ENCODE data around the gene ZNF202. TPM values are rescaled to one million over a fixed set of nuclear protein-coding genes. Genes with fewer than 3 reads are reported as not detected.

ZNF202 gene
- total RNA-seq, 2 experiments from 2014 or later: 9.2 to 9.9 TPM

DNA sequence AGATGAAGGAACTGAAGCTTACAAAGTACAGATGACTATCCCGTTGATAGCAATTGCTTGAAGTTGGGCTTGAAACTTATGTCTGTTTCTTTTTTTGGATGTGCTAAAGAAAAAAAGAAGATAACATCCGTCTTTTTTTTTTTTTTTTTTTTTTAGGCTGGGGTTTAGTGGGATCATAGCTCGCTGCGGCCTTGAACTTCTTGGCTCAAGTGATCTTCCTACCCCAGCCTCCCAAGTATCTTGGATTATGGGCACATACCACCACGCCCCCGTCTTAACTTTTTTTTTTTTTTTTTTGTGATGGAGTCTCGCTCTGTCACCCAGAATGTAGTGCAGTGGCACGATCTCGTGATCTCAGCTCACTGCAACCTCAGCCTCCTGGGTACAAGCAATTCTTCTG is 46.2 kb downstream of the ZNF202 start:
- no peak overlapping the region for H3K27ac Mint-ChIP-seq
- no peak for DNase-seq
- no peaks in the 10 kb centered on the region for H3K9me3 Mint-ChIP-seq
- CTCF ChIA-PET: interaction anchor here (0.6 kb wide), 1 partner anchor 168 kb away, joined by 3 read pairs; no protein-coding TSS in a partner anchor
- POLR2A ChIA-PET: no interaction called here
- H3K4me1 Mint-ChIP-seq: no peaks in the 10 kb centered on the region
- H3K27me3 Mint-ChIP-seq: peaks cover 42% of the 10 kb centered on the region
- no peaks in the 10 kb centered on the region for H3K36me3 Mint-ChIP-seq (ENCODE audit: low read depth)
- no peak overlapping the region for H3K4me3 Mint-ChIP-seq

DNA sequence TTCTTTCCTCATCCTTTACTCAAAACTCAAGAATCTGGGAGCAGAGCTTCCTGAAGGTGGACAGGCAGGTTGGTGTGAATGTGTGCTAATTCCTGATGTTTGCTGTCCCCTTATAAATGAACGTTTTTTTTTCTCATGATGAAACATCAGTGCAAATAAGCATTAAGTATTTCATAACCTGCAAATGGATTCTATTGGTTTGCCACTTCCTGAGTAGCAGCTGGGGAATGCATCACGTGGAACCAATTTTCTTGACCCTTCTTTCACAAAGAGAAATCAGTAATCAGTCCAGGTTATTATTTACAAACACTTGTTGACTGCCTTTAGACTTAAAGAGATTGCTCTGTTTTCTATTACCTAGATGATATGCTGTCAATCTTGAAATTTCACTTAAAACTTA is 46.9 kb downstream of the ZNF202 start:
- H3K4me1 Mint-ChIP-seq: no peaks in the 10 kb centered on the region
- no peak for DNase-seq
- H3K4me3 Mint-ChIP-seq: no peak overlapping the region
- ChIA-PET CTCF (interaction anchor here (2.1 kb wide), 1 partner anchor 12 kb away, joined by 5 read pairs; no protein-coding TSS in a partner anchor), POLR2A (no interaction called here)
- H3K27me3 Mint-ChIP-seq: peaks cover 41% of the 10 kb centered on the region
- no peaks in the 10 kb centered on the region for H3K36me3 Mint-ChIP-seq (ENCODE audit: low read depth)
- H3K9me3 Mint-ChIP-seq: no peaks in the 10 kb centered on the region
- H3K27ac Mint-ChIP-seq: no peak overlapping the region

DNA sequence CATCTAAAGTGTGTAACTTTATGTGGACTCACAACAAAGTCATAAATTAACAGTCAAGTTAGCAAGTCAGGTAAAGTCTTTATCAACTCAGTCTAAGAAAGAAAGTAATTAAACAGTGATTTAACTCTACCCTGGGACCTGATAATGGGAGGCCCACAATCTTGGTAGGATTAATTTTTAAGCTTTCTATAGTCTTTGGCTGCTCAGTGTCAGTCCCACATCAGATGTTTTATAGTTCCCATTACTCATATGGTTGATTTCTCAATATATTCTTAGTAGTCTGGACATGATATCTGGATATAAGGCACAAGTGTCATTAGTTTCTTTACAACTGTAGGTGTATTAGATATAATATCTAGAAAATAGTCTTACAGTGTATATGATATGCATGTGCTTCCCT is 48.5 kb downstream of the ZNF202 start:
- ChIA-PET CTCF (interaction anchor here (2.1 kb wide), 1 partner anchor 14 kb away, joined by 5 read pairs; no protein-coding TSS in a partner anchor), POLR2A (no interaction called here)
- H3K4me1 Mint-ChIP-seq: no peaks in the 10 kb centered on the region
- no peaks in the 10 kb centered on the region for H3K36me3 Mint-ChIP-seq (ENCODE audit: low read depth)
- DNase-seq: no peak
- no peak overlapping the region for H3K4me3 Mint-ChIP-seq
- no peak overlapping the region for H3K27ac Mint-ChIP-seq
- H3K27me3 Mint-ChIP-seq: peaks cover 36% of the 10 kb centered on the region
- H3K9me3 Mint-ChIP-seq: no peaks in the 10 kb centered on the region

DNA sequence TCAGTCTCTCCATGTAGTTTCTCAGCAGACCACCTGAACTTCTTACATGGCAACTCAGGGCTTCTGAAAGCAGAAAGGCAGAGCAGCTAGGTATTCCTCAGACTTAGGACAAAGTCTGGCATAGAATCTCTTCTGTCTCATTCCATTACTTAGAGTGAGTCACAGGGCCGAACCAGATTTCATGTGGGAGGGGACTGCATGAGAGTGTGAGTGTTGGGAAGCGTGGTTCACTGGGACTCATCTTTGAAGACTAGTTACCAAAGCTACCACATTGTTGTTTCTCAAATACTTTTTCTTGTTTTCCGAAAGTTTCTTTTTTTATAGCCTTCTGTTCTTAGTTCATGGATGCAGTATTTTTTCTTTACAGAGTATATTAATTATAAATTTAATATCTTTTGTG is 51.0 kb downstream of the ZNF202 start:
- no peak overlapping the region for H3K4me3 Mint-ChIP-seq
- H3K9me3 Mint-ChIP-seq: no peaks in the 10 kb centered on the region
- H3K27me3 Mint-ChIP-seq: peaks cover 42% of the 10 kb centered on the region
- CTCF ChIA-PET: no interaction called here
- no peak overlapping the region for H3K27ac Mint-ChIP-seq
- H3K4me1 Mint-ChIP-seq: no peaks in the 10 kb centered on the region
- H3K36me3 Mint-ChIP-seq (ENCODE audit: low read depth): no peaks in the 10 kb centered on the region
- DNase-seq: no peak
- POLR2A ChIA-PET: no interaction called here

DNA sequence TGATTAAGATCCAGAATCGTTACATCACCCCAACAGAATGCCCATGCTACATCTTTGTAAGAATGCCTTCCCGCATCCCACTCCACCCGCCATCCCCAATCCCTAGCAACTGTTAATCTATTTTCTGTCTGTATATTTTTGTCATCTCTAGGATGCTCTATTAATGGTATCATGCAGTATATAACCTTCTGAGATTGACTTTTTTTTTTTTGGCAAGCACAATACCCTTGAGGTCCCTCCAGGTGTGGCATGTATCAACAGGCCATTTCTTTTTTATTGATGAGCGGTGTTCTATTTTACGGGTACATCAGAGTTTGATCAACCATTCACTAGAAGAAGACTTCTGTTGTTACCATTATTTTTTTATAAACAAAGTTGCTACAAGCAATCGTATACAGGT is 56.9 kb downstream of the ZNF202 start:
- Mint-ChIP-seq H3K27ac (no peak overlapping the region), H3K4me1 (no peaks in the 10 kb centered on the region), H3K36me3 (ENCODE audit: low read depth) (no peaks in the 10 kb centered on the region), H3K27me3 (peaks cover 31% of the 10 kb centered on the region), H3K4me3 (no peak overlapping the region), H3K9me3 (no peaks in the 10 kb centered on the region)
- ChIA-PET CTCF (interaction anchor here (1.3 kb wide), 1 partner anchor 23 kb away, joined by 4 read pairs; no protein-coding TSS in a partner anchor), POLR2A (no interaction called here)
- no peak for DNase-seq

DNA sequence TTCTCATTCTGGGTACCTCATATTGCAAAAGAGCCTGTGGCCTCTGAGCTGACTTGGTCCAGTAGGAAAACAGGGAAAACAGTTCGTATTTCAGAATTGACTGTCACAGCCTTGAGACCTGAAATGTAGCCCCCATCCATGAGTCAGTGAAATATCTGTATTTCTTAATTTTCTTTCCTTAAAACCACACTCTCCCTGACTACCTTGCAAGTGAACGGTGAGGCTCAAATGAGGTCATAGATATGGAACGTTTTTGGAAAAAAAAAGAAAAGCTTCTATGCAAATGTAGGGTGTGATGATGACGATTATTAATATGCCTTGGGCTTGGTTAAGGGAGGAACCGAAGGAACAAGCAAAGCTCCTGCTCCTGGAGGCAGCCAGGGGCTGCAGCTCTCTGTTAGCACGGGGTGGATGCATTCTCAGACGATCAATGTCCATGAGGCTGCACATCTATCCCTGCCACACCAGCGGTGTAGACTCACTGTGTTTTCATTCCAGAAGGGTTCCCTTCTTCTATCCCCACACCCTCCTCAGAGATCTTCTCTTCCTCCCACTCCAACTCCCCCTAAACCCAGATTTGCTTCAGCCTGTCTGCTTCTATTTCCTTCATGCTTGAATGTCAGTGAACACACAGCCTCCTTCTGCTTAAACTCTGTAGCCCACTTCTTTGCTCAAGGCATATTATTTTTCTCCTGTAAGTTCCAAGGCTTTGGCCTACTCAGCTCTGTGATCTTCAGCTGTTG is 57.9 kb downstream of the ZNF202 start:
- H3K27ac Mint-ChIP-seq: no peak overlapping the region
- no peaks in the 10 kb centered on the region for H3K9me3 Mint-ChIP-seq
- no peaks in the 10 kb centered on the region for H3K36me3 Mint-ChIP-seq (ENCODE audit: low read depth)
- H3K27me3 Mint-ChIP-seq: peaks cover 31% of the 10 kb centered on the region
- H3K4me3 Mint-ChIP-seq: no peak overlapping the region
- no peaks in the 10 kb centered on the region for H3K4me1 Mint-ChIP-seq
- ChIA-PET POLR2A (no interaction called here), CTCF (interaction anchor here (1.3 kb wide), 1 partner anchor 24 kb away, joined by 4 read pairs; no protein-coding TSS in a partner anchor)
- DNase-seq: no peak

DNA sequence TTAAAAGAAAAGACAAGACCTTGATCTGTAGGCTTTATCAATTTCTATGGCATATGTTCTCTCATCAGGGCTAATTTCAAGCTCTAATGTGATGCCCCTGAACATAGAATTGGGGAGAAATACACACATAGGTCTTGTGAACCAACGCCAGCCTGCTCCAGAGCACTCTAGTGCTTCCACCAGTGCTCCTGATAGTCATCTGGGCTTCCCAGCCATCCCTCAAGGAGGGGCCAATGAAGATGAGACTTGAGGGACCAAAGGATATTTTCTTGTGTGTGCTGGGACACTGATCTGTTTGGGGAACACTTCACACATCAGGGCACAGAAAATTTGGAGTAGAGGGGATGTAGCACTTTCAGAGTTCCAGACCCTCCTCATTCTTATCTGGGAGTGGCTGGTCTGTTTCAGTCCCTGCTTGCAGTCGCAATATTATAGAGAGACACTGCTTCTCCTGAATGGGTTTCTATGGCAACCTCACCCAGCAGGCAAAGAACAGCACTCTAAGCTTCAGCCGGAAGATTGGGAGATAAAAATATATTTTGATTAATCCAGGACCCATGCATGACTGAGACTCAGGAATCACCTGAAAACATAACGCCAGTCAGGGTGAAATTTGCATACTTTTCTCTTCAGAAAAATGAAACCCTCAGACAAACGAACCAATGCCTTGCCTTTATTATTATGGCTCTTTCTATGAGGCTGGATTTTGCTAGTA is 58.6 kb downstream of the ZNF202 start:
- Mint-ChIP-seq H3K4me3 (no peak overlapping the region), H3K27ac (no peak overlapping the region), H3K4me1 (no peaks in the 10 kb centered on the region), H3K9me3 (no peaks in the 10 kb centered on the region), H3K27me3 (peaks cover 30% of the 10 kb centered on the region), H3K36me3 (ENCODE audit: low read depth) (no peaks in the 10 kb centered on the region)
- POLR2A ChIA-PET: no interaction called here
- CTCF ChIA-PET: interaction anchor here (1.3 kb wide), 1 partner anchor 24 kb away, joined by 4 read pairs; no protein-coding TSS in a partner anchor
- no peak for DNase-seq

DNA sequence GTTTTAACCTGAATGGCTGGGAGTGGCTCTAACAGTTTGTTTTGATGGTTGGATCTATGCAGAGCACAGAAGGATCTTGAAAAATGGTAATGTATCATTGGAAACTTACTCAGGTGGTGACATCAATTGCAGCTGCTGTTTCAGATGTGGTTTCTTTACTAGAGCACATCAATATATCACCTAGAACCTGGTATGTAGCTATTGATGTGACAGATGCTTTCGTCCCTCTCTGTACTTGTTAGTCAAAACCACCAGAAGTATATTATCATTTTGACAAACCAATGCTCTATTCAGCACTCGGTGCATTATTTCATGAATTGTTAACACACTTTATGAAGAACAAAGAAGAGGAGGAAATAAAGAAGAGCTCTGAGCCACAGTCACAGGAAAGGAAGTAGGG is 60.4 kb downstream of the ZNF202 start:
- ChIA-PET CTCF (no interaction called here), POLR2A (no interaction called here)
- H3K27me3 Mint-ChIP-seq: peaks cover 20% of the 10 kb centered on the region
- no peak overlapping the region for H3K4me3 Mint-ChIP-seq
- H3K4me1 Mint-ChIP-seq: no peaks in the 10 kb centered on the region
- H3K36me3 Mint-ChIP-seq (ENCODE audit: low read depth): no peaks in the 10 kb centered on the region
- DNase-seq: no peak
- no peaks in the 10 kb centered on the region for H3K9me3 Mint-ChIP-seq
- H3K27ac Mint-ChIP-seq: no peak overlapping the region

DNA sequence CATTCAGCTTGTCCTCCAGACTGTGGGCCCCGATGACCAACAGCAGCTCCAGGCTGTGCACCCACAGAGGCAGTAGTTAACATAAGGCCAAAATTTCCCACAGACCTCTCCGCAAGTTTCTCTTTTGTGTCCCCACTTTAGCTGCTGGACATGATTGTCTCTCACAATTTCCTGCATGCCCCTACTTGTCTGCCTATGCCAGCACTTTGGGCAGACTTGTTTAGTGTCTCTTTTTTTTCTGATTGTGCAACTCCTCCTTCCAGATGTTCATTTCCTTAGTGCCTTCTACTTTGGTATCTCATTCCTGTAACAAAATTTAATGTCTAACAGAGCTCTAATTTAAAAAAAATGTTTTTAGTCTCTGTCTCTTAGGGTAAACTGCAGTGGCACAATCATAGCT is 63.2 kb downstream of the ZNF202 start:
- no peaks in the 10 kb centered on the region for H3K4me1 Mint-ChIP-seq
- ChIA-PET POLR2A (no interaction called here), CTCF (interaction anchor here (0.5 to 2.0 kb wide), 2 partner anchors 29 to 737 kb away, joined by 4 to 9 read pairs; no protein-coding TSS in a partner anchor)
- H3K4me3 Mint-ChIP-seq: no peak overlapping the region
- H3K27ac Mint-ChIP-seq: no peak overlapping the region
- DNase-seq: no peak
- no peaks in the 10 kb centered on the region for H3K36me3 Mint-ChIP-seq (ENCODE audit: low read depth)
- H3K9me3 Mint-ChIP-seq: no peaks in the 10 kb centered on the region
- peaks cover 21% of the 10 kb centered on the region for H3K27me3 Mint-ChIP-seq

DNA sequence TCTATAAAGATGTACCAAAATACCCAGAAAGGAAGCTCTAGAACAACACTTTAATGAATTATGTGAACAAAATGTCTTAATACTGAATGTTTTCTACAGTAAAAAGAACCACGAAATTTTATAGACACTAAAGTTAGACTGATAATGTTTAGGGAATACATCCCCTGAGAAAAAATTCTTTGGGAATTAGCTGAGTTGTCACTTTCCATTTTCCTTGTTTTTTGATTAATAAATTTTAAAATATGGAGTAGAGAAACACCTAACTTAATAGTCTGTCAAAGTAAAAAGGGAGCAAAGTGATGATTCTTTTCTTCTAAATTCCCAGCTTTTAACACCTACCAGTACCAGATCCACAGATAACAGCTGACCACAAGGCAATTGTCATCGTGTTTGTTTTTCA is 64.0 kb downstream of the ZNF202 start:
- DNase-seq: no peak
- Mint-ChIP-seq H3K9me3 (no peaks in the 10 kb centered on the region), H3K36me3 (ENCODE audit: low read depth) (no peaks in the 10 kb centered on the region), H3K27ac (no peak overlapping the region), H3K4me1 (no peaks in the 10 kb centered on the region), H3K27me3 (peaks cover 19% of the 10 kb centered on the region), H3K4me3 (no peak overlapping the region)
- POLR2A ChIA-PET: no interaction called here
- CTCF ChIA-PET: interaction anchor here (2.0 kb wide), 1 partner anchor 30 kb away, joined by 9 read pairs; no protein-coding TSS in a partner anchor

DNA sequence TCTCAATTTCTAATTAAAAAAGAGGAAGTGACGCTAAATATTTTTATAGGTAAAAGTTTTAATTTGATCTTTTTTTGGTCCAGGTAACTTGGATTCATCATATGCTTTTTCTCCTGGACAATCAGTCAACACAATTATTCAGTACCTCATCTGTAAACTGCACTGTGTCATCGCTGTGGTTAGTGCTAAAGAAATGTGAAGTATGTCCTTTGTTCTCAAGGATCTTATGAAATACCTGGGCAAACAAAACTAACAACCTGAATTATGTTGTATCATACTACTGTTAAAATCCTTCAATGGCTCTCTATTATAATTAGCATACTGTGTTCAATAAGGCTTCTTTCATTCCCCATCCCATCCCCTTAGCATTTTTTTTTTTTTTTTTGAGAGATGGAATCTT is 67.2 kb downstream of the ZNF202 start:
- Mint-ChIP-seq H3K4me3 (no peak overlapping the region), H3K27me3 (peaks cover 10% of the 10 kb centered on the region), H3K4me1 (no peaks in the 10 kb centered on the region), H3K36me3 (ENCODE audit: low read depth) (no peaks in the 10 kb centered on the region), H3K27ac (no peak overlapping the region), H3K9me3 (no peaks in the 10 kb centered on the region)
- CTCF ChIA-PET: no interaction called here
- POLR2A ChIA-PET: no interaction called here
- DNase-seq: no peak

Data from activated CD4-positive, alpha-beta memory T cell treated with anti-CD3 and anti-CD28 coated beads, Interleukin-2, amount 10 ng/mL, durations not matched to agents 7 days and 5 days (primary cell).